Measurements from ENCODE around the gene CAPN8. TPM values are rescaled to one million over a fixed set of nuclear protein-coding genes. Genes with fewer than 3 reads are reported as not detected.

The CAPN8 gene
- total and polyA plus RNA-seq, 3 donors from 2014 or later: 1.4 to 4.3 (median 3.2) TPM

DNA sequence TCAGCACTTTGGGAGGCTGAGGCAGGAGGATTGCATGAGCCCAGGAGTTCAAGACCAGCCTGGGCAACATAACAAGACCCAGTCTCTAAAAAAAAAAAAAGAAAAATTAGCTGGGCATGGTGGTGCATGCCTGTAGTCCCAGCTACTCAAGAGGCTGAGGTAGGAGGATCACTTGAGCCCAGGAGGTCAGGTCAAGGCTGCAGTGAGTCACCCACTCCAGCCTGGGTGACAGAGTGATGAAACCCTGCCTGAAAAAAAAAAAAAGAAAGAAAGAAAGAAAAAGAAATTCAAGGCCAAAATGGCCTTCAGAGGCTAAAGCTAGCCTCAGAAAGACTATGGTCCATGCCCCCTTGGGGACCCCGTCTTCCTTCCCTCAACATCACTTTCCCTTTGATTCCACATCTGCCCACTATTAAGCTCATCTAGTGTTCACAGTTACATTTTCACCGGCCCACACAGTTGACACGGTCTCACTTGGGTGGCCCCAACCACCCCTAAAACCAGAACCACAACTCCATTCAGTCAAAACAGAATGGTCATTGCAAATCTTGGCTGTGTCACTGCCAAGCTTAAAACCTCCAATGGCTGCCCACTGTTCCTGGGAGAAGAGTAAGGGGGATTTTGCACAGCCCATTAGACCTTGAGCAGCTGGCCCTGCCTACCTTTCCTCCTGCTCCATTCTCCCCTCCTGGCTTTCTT is 2.1 kb upstream of the CAPN8 start:
- 85 to 93% methylated on average over 3 of the region's 3 CpGs for WGBS, 2 donors
- intact Hi-C loops (cut with DNase I; ENCODE audit: low total_unique reads): no loop called here
- no peak for DNase-seq
- TF ChIP-seq, protein P1, sequence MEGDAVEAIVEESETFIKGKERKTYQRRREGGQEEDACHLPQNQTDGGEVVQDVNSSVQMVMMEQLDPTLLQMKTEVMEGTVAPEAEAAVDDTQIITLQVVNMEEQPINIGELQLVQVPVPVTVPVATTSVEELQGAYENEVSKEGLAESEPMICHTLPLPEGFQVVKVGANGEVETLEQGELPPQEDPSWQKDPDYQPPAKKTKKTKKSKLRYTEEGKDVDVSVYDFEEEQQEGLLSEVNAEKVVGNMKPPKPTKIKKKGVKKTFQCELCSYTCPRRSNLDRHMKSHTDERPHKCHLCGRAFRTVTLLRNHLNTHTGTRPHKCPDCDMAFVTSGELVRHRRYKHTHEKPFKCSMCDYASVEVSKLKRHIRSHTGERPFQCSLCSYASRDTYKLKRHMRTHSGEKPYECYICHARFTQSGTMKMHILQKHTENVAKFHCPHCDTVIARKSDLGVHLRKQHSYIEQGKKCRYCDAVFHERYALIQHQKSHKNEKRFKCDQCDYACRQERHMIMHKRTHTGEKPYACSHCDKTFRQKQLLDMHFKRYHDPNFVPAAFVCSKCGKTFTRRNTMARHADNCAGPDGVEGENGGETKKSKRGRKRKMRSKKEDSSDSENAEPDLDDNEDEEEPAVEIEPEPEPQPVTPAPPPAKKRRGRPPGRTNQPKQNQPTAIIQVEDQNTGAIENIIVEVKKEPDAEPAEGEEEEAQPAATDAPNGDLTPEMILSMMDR (IDR thresholded peaks at IDR 0.05): no peak
- TF ChIP-seq POLR2A (IDR thresholded peaks at IDR 0.05): no peak
- Histone ChIP-seq H3K27me3 (no peaks in the 10 kb centered on the region), H3K4me1 (no peaks in the 10 kb centered on the region), H3K27ac (no peak overlapping the region), H3K9me3 (no peaks in the 10 kb centered on the region), H3K4me3 (no peak overlapping the region), H3K36me3 (ENCODE audit: low read depth, missing control alignments) (no peaks in the 10 kb centered on the region)

DNA sequence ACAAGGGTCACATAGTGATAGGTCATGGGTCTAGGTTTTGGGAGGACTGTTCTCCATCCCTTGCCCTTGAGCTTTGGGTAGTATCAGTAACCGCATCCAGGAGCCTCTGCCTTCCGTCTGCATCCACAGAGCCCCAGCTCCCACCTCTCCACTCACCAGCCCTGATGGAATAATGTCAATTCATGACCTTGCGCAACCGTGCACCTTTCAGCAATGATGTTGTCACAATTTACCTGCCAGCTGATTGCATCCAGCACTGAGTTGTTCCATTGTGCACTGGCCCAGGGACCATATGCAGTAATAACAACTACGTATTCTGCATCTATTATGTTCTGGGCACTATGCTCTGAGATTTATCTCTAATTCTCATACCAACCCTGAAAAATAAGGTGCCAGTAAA is 1.4 kb downstream of the CAPN8 start:
- H3K27me3 ChIP-seq: no peaks in the 10 kb centered on the region
- 74 to 75% methylated on average over 5 of the region's 5 CpGs for WGBS, 2 donors

DNA sequence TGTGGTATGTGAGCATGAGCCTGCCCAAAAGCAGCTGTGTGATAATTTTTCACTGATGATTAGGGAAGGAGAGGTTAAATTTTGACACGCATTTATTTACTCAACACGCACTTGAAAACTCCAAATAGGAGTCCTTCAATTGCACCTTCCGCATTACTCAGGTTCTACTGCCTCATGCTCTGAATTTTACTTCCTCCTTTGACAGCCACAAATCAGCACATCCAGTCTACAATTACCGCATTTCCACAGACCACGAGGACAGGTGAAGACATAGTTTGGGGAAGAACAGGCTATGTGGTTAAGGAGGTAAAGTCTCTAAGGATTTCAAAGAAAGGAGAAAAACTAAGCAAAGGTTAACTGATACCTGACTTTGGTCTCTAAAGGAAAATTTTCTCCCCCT is 2.6 kb downstream of the CAPN8 start:
- intact Hi-C loops (cut with DNase I; ENCODE audit: low total_unique reads): no loop called here
- Histone ChIP-seq H3K27me3 (no peaks in the 10 kb centered on the region), H3K4me3 (no peak overlapping the region), H3K9me3 (no peaks in the 10 kb centered on the region), H3K4me1 (no peaks in the 10 kb centered on the region), H3K27ac (no peak overlapping the region), H3K36me3 (ENCODE audit: low read depth, missing control alignments) (no peaks in the 10 kb centered on the region)
- WGBS, 2 donors: 74 to 75% methylated on average over 5 of the region's 5 CpGs
- no peak for DNase-seq
- TF ChIP-seq, protein P1 (IDR thresholded peaks at IDR 0.05): no peak
- no peak for TF ChIP-seq POLR2A (IDR thresholded peaks at IDR 0.05)

More for the DNA sequence above, 1.4 kb downstream of the CAPN8 start:
- no peak for DNase-seq
- intact Hi-C loops (cut with DNase I; ENCODE audit: low total_unique reads): no loop called here
- TF ChIP-seq, protein P1 (IDR thresholded peaks at IDR 0.05): no peak
- no peak for TF ChIP-seq POLR2A (IDR thresholded peaks at IDR 0.05)
- H3K4me1 ChIP-seq: no peaks in the 10 kb centered on the region
- H3K36me3 ChIP-seq (ENCODE audit: low read depth, missing control alignments): no peaks in the 10 kb centered on the region
- H3K4me3 ChIP-seq: no peak overlapping the region
- no peak overlapping the region for H3K27ac ChIP-seq
- no peaks in the 10 kb centered on the region for H3K9me3 ChIP-seq

DNA sequence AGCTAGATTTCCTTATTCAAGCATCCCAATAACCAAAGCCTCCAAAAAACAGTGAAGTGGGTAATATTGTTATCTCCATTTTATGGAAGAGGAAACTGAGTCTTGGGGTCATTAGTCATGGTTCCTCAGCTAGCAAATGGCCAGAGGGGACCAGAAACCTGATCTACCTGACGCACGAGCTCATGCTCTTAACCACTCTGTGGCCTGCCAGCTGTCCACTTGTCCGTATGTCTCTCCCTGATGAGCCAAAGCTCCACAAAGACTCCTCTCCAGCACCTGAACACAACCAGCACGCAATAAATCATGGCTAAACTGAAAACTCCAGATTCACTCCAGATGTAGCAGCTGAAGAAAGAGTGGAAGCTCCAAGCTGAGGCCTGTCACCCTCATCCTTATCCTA is 5.8 kb downstream of the CAPN8 start:
- TF ChIP-seq POLR2A (IDR thresholded peaks at IDR 0.05): no peak
- TF ChIP-seq, protein P1 (IDR thresholded peaks at IDR 0.05): no peak
- WGBS, 2 donors: 96 to 99% methylated on average over 4 of the region's 4 CpGs
- intact Hi-C loops (cut with DNase I; ENCODE audit: low total_unique reads): no loop called here

DNA sequence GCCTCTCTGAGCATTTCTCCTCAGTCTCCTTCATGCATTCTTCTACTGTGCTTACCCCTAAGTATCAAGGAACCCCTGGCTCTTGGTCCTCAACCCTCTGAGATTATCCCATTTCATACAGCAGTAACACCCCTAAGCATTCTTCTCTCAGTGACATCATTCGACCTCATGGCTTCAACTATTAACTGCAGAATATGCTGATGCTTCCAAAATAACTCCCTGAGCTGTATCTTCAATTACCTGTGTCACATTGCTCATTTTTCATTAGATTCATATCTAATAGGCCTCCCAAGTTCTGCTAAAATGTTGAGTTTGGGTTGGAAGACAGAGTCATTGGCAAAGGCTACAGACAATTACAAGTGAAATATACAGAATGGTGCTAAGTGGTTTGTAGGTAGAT is 7.5 kb downstream of the CAPN8 start:
- intact Hi-C loops (cut with DNase I; ENCODE audit: low total_unique reads): no loop called here
- Histone ChIP-seq H3K36me3 (ENCODE audit: low read depth, missing control alignments) (no peaks in the 10 kb centered on the region), H3K4me1 (peaks cover 3% of the 10 kb centered on the region), H3K4me3 (no peak overlapping the region), H3K27ac (no peak overlapping the region), H3K9me3 (no peaks in the 10 kb centered on the region), H3K27me3 (no peaks in the 10 kb centered on the region)
- no peak for DNase-seq
- TF ChIP-seq POLR2A (IDR thresholded peaks at IDR 0.05): no peak
- TF ChIP-seq, protein P1 (IDR thresholded peaks at IDR 0.05): no peak
- 86 to 88% methylated on average over 1 of the region's 1 CpG for WGBS, 2 donors

More for the DNA sequence above, 5.8 kb downstream of the CAPN8 start:
- no peaks in the 10 kb centered on the region for H3K9me3 ChIP-seq
- no peak overlapping the region for H3K27ac ChIP-seq
- no peak overlapping the region for H3K4me3 ChIP-seq
- H3K36me3 ChIP-seq (ENCODE audit: low read depth, missing control alignments): no peaks in the 10 kb centered on the region
- H3K4me1 ChIP-seq: no peaks in the 10 kb centered on the region
- DNase-seq: no peak
- no peaks in the 10 kb centered on the region for H3K27me3 ChIP-seq

Measured in testis (tissue), 3 donors.